Esophagus muscularis mucosa (tissue), 4 donors: Measurements from ENCODE around the gene TNF.

Experiments used
- CTCF ChIP-seq, 3 experiments: fragments of 200-600 bp in 2 of 3; fragments of 450-650 bp in 1 of 3; sonication (generic) in 2 of 3; IDR thresholded peaks; one replicate each; pipeline ENCODE4 v1.5.1; 2017 to 2019; ENCODE audit warnings: antibody characterized with exemption in 3 of 3, mild to moderate bottlenecking in 2 of 3, moderate library complexity in 1 of 3
- EP300 ChIP-seq: sonication (generic); formaldehyde crosslinking; IDR thresholded peaks from one replicate; pipeline ENCODE4 v1.6.1; 2017; ENCODE audit warnings: antibody characterized with exemption
- POLR2AphosphoS5 ChIP-seq, 2 donors: sonication (generic); formaldehyde crosslinking; IDR thresholded peaks; one replicate each; pipeline ENCODE4 v1.6.1; 2017; ENCODE audit warnings: antibody characterized with exemption in 2 of 2

- TF ChIP-seq CTCF (IDR thresholded peaks at IDR 0.05), result no peak
- TF ChIP-seq POLR2AphosphoS5 (IDR thresholded peaks at IDR 0.05), result peak; percentile 87 to 98
- no peak for TF ChIP-seq EP300
These were observed 28.2 kb upstream of the TNF start, which contains the start of gene NFKBIL1 for GRCh38 chr6:31546958-31547726.
